ENCODE results near the gene RRBP1. TPM values are rescaled to one million over a fixed set of nuclear protein-coding genes. Genes with fewer than 3 reads are reported as not detected.

RRBP1 gene
- total RNA-seq, 1 donor from 2014 or later: 54.8 TPM

- no peaks in the 10 kb centered on the region for H3K9me3 Mint-ChIP-seq
- H3K27me3 Mint-ChIP-seq (ENCODE audit: insufficient read depth): no peaks in the 10 kb centered on the region
- H3K36me3 Mint-ChIP-seq (ENCODE audit: low read depth): peaks cover 7% of the 10 kb centered on the region
- no peak for DNase-seq (ENCODE audit: low spot score)
- peaks cover 27% of the 10 kb centered on the region for H3K4me1 Mint-ChIP-seq (ENCODE audit: low read depth)
- H3K4me3 Mint-ChIP-seq: no peak overlapping the region
- intact Hi-C loops (cut with micrococcal nuclease): loop anchor here (2.0 to 5.0 kb wide), 2 partner anchors 41 to 71 kb away; partner anchors contain the start of genes DSTN and RRBP1
- peak overlapping the region; percentile 97 for H3K27ac Mint-ChIP-seq
Measured at GRCh38 chr20:17611540-17612286, 70.3 kb downstream of the RRBP1 start.

- H3K27me3 Mint-ChIP-seq (ENCODE audit: insufficient read depth): no peaks in the 10 kb centered on the region
- H3K4me3 Mint-ChIP-seq: no peak overlapping the region
- no peak for DNase-seq (ENCODE audit: low spot score)
- peaks cover 27% of the 10 kb centered on the region for H3K4me1 Mint-ChIP-seq (ENCODE audit: low read depth)
- no peak overlapping the region for H3K27ac Mint-ChIP-seq
- peaks cover 7% of the 10 kb centered on the region for H3K36me3 Mint-ChIP-seq (ENCODE audit: low read depth)
- no peaks in the 10 kb centered on the region for H3K9me3 Mint-ChIP-seq
- intact Hi-C loops (cut with micrococcal nuclease): loop anchor here (2.0 to 5.0 kb wide), 2 partner anchors 40 to 71 kb away; partner anchors contain the start of genes DSTN and RRBP1
Measured at GRCh38 chr20:17611290-17611539, 70.8 kb downstream of the RRBP1 start.

- H3K9me3 Mint-ChIP-seq: no peaks in the 10 kb centered on the region
- no peaks in the 10 kb centered on the region for H3K27me3 Mint-ChIP-seq (ENCODE audit: insufficient read depth)
- H3K36me3 Mint-ChIP-seq (ENCODE audit: low read depth): peaks cover 7% of the 10 kb centered on the region
- H3K4me1 Mint-ChIP-seq (ENCODE audit: low read depth): peaks cover 27% of the 10 kb centered on the region
- intact Hi-C loops (cut with micrococcal nuclease): loop anchor here (1.0 to 5.0 kb wide), 3 partner anchors 40 to 73 kb away; partner anchors contain the start of genes DSTN and RRBP1
- H3K27ac Mint-ChIP-seq: peak overlapping the region; percentile 84
- H3K4me3 Mint-ChIP-seq: peak overlapping the region; percentile 51
- DNase-seq (ENCODE audit: low spot score): peak; percentile 64
Measured at GRCh38 chr20:17610566-17611289, 71.3 kb downstream of the RRBP1 start.

- peaks cover 10% of the 10 kb centered on the region for H3K36me3 Mint-ChIP-seq (ENCODE audit: low read depth)
- no peaks in the 10 kb centered on the region for H3K9me3 Mint-ChIP-seq
- H3K4me3 Mint-ChIP-seq: no peak overlapping the region
- no peaks in the 10 kb centered on the region for H3K27me3 Mint-ChIP-seq (ENCODE audit: insufficient read depth)
- peak overlapping the region; percentile 84 for H3K27ac Mint-ChIP-seq
- peaks cover 27% of the 10 kb centered on the region for H3K4me1 Mint-ChIP-seq (ENCODE audit: low read depth)
- intact Hi-C loops (cut with micrococcal nuclease): loop anchor here (1.0 to 5.0 kb wide), 3 partner anchors 39 to 73 kb away; partner anchors contain the start of genes DSTN and RRBP1
- no peak for DNase-seq (ENCODE audit: low spot score)
Measured at GRCh38 chr20:17609811-17610377, 72.1 kb downstream of the RRBP1 start.

- Mint-ChIP-seq H3K27ac (no peak overlapping the region), H3K4me3 (no peak overlapping the region), H3K36me3 (ENCODE audit: low read depth) (peaks cover 13% of the 10 kb centered on the region), H3K27me3 (ENCODE audit: insufficient read depth) (no peaks in the 10 kb centered on the region), H3K9me3 (no peaks in the 10 kb centered on the region), H3K4me1 (ENCODE audit: low read depth) (peaks cover 27% of the 10 kb centered on the region)
- DNase-seq (ENCODE audit: low spot score): no peak
- intact Hi-C loops (cut with micrococcal nuclease): no loop called here
Measured at GRCh38 chr20:17608701-17609497, 73.1 kb downstream of the RRBP1 start.

- H3K9me3 Mint-ChIP-seq: no peaks in the 10 kb centered on the region
- H3K27ac Mint-ChIP-seq: no peak overlapping the region
- H3K27me3 Mint-ChIP-seq (ENCODE audit: insufficient read depth): no peaks in the 10 kb centered on the region
- H3K4me1 Mint-ChIP-seq (ENCODE audit: low read depth): peaks cover 27% of the 10 kb centered on the region
- no peak for DNase-seq (ENCODE audit: low spot score)
- intact Hi-C loops (cut with micrococcal nuclease): no loop called here
- H3K36me3 Mint-ChIP-seq (ENCODE audit: low read depth): peaks cover 14% of the 10 kb centered on the region
- no peak overlapping the region for H3K4me3 Mint-ChIP-seq
Measured at GRCh38 chr20:17606001-17606400, 76.0 kb downstream of the RRBP1 start.

- no peak for DNase-seq (ENCODE audit: low spot score)
- H3K27me3 Mint-ChIP-seq (ENCODE audit: insufficient read depth): no peaks in the 10 kb centered on the region
- intact Hi-C loops (cut with micrococcal nuclease): no loop called here
- H3K36me3 Mint-ChIP-seq (ENCODE audit: low read depth): peaks cover 13% of the 10 kb centered on the region
- no peak overlapping the region for H3K4me3 Mint-ChIP-seq
- peaks cover 20% of the 10 kb centered on the region for H3K4me1 Mint-ChIP-seq (ENCODE audit: low read depth)
- no peaks in the 10 kb centered on the region for H3K9me3 Mint-ChIP-seq
- H3K27ac Mint-ChIP-seq: no peak overlapping the region
Measured at GRCh38 chr20:17605131-17605660, 76.8 kb downstream of the RRBP1 start.

GRCh38 chr20:17602493-17602892, 79.5 kb downstream of the RRBP1 start:
- Mint-ChIP-seq H3K4me1 (ENCODE audit: low read depth) (peaks cover 7% of the 10 kb centered on the region), H3K27me3 (ENCODE audit: insufficient read depth) (no peaks in the 10 kb centered on the region), H3K4me3 (no peak overlapping the region), H3K36me3 (ENCODE audit: low read depth) (peaks cover 12% of the 10 kb centered on the region), H3K9me3 (no peaks in the 10 kb centered on the region), H3K27ac (no peak overlapping the region)
- DNase-seq (ENCODE audit: low spot score): no peak
- intact Hi-C loops (cut with micrococcal nuclease): no loop called here

GRCh38 chr20:17601957-17602356, 80.1 kb downstream of the RRBP1 start:
- DNase-seq (ENCODE audit: low spot score): no peak
- peaks cover 15% of the 10 kb centered on the region for H3K36me3 Mint-ChIP-seq (ENCODE audit: low read depth)
- intact Hi-C loops (cut with micrococcal nuclease): no loop called here

GRCh38 chr20:17598013-17598550, 84.0 kb downstream of the RRBP1 start:
- intact Hi-C loops (cut with micrococcal nuclease): no loop called here

More at GRCh38 chr20:17601957-17602356, 80.1 kb downstream of the RRBP1 start:
- H3K9me3 Mint-ChIP-seq: no peaks in the 10 kb centered on the region
- no peaks in the 10 kb centered on the region for H3K27me3 Mint-ChIP-seq (ENCODE audit: insufficient read depth)
- no peak overlapping the region for H3K27ac Mint-ChIP-seq
- peaks cover 7% of the 10 kb centered on the region for H3K4me1 Mint-ChIP-seq (ENCODE audit: low read depth)
- no peak overlapping the region for H3K4me3 Mint-ChIP-seq

GRCh38 chr20:17595856-17596255, 86.2 kb downstream of the RRBP1 start:
- H3K27ac Mint-ChIP-seq: no peak overlapping the region
- DNase-seq (ENCODE audit: low spot score): no peak
- H3K27me3 Mint-ChIP-seq (ENCODE audit: insufficient read depth): no peaks in the 10 kb centered on the region
- peaks cover 20% of the 10 kb centered on the region for H3K36me3 Mint-ChIP-seq (ENCODE audit: low read depth)
- no peaks in the 10 kb centered on the region for H3K9me3 Mint-ChIP-seq
- H3K4me1 Mint-ChIP-seq (ENCODE audit: low read depth): peaks cover 7% of the 10 kb centered on the region
- intact Hi-C loops (cut with micrococcal nuclease): no loop called here
- H3K4me3 Mint-ChIP-seq: no peak overlapping the region

More at GRCh38 chr20:17598013-17598550, 84.0 kb downstream of the RRBP1 start:
- no peak for DNase-seq (ENCODE audit: low spot score)
- no peaks in the 10 kb centered on the region for H3K27me3 Mint-ChIP-seq (ENCODE audit: insufficient read depth)
- H3K4me3 Mint-ChIP-seq: no peak overlapping the region
- H3K27ac Mint-ChIP-seq: no peak overlapping the region
- peaks cover 16% of the 10 kb centered on the region for H3K36me3 Mint-ChIP-seq (ENCODE audit: low read depth)
- H3K9me3 Mint-ChIP-seq: no peaks in the 10 kb centered on the region
- H3K4me1 Mint-ChIP-seq (ENCODE audit: low read depth): peaks cover 9% of the 10 kb centered on the region

GRCh38 chr20:17594443-17594842, 87.6 kb downstream of the RRBP1 start:
- Mint-ChIP-seq H3K36me3 (ENCODE audit: low read depth) (peaks cover 20% of the 10 kb centered on the region), H3K9me3 (no peaks in the 10 kb centered on the region), H3K4me1 (ENCODE audit: low read depth) (peaks cover 7% of the 10 kb centered on the region), H3K27me3 (ENCODE audit: insufficient read depth) (no peaks in the 10 kb centered on the region), H3K27ac (no peak overlapping the region), H3K4me3 (no peak overlapping the region)
- intact Hi-C loops (cut with micrococcal nuclease): no loop called here
- DNase-seq (ENCODE audit: low spot score): no peak
